ENCODE data around the gene ELSPBP1.

The ELSPBP1 gene

DNA sequence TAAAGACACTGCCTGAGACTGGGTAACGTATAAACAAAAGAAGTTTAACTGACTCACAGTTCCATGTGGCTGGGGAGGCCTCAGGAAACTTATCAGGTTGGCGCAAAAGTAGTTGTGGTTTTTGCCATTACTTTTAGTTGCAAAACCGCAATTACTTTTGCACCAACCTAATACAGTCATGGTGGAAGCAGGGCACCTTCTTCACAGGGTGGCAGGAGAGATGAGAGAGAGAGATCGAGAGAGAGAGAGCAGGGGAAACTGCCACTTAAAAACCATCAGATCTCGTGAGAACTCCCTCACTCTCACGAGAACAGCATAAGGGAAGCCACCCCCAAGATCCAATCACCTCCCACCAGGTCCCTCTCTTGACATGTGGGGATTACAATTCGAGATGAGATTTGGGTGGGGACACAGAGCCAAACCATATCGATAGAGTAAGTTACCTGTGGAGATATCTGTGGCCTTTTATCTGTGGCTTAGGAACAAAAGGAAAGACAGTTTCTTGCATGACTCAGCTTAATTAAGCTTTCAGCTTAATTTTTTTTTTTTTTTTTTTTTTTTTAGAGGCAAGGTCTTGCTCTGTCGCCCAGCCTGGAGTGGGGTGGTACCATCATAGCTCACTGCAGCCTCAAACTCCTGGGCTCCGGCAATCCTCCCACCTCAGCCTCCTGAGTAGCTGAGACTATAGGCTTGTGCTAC, 57.1 kb downstream of the ELSPBP1 start (continued):
- TF ChIP-seq, protein P1, sequence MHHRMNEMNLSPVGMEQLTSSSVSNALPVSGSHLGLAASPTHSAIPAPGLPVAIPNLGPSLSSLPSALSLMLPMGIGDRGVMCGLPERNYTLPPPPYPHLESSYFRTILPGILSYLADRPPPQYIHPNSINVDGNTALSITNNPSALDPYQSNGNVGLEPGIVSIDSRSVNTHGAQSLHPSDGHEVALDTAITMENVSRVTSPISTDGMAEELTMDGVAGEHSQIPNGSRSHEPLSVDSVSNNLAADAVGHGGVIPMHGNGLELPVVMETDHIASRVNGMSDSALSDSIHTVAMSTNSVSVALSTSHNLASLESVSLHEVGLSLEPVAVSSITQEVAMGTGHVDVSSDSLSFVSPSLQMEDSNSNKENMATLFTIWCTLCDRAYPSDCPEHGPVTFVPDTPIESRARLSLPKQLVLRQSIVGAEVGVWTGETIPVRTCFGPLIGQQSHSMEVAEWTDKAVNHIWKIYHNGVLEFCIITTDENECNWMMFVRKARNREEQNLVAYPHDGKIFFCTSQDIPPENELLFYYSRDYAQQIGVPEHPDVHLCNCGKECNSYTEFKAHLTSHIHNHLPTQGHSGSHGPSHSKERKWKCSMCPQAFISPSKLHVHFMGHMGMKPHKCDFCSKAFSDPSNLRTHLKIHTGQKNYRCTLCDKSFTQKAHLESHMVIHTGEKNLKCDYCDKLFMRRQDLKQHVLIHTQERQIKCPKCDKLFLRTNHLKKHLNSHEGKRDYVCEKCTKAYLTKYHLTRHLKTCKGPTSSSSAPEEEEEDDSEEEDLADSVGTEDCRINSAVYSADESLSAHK (tag by site-specific recombination; IDR thresholded peaks at IDR 0.05), result no peak
- TF ChIP-seq ZFP37 (tag by site-specific recombination; IDR thresholded peaks at IDR 0.05) (no peak), ZNF585B (tag by site-specific recombination; IDR thresholded peaks at IDR 0.05) (no peak), ZNF211 (tag by site-specific recombination; IDR thresholded peaks at IDR 0.05; ENCODE audit: low read depth) (no peak)
- TF ChIP-seq, protein P2, sequence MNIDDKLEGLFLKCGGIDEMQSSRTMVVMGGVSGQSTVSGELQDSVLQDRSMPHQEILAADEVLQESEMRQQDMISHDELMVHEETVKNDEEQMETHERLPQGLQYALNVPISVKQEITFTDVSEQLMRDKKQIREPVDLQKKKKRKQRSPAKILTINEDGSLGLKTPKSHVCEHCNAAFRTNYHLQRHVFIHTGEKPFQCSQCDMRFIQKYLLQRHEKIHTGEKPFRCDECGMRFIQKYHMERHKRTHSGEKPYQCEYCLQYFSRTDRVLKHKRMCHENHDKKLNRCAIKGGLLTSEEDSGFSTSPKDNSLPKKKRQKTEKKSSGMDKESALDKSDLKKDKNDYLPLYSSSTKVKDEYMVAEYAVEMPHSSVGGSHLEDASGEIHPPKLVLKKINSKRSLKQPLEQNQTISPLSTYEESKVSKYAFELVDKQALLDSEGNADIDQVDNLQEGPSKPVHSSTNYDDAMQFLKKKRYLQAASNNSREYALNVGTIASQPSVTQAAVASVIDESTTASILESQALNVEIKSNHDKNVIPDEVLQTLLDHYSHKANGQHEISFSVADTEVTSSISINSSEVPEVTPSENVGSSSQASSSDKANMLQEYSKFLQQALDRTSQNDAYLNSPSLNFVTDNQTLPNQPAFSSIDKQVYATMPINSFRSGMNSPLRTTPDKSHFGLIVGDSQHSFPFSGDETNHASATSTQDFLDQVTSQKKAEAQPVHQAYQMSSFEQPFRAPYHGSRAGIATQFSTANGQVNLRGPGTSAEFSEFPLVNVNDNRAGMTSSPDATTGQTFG (tag by site-specific recombination; IDR thresholded peaks at IDR 0.05; ENCODE audit: borderline replicate concordance), result no peak

DNA sequence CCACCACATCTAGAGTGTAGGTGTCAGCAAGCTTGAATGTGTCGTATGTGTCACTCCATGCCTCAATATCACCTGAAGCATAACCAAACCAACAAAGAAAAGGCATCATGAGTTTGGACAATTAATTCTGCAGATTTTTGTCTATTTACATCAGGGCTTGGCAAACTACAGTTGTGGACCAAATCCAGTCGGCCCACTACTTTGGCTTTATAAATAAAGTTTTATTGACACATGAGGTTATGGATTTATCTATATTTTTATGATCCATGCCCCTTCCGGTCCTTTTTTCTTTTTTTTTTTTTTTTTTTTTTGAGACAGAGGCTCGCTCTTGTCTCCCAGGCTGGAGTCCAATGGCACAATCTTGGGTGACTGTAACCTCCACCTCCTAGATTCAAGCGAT, 58.6 kb downstream of the ELSPBP1 start:
- POLR2A ChIA-PET, result no interaction called here
- Histone ChIP-seq H3K36me3 (ENCODE audit: control insufficient read depth in 2 of 2, insufficient read depth in 1 of 2, low read length in 2 of 2) (no peaks in the 10 kb centered on the region), H3K4me3 (ENCODE audit: low read depth, low read length) (no peak overlapping the region), H3K27ac (ENCODE audit: extremely low read depth, low read depth, low read length) (no peak overlapping the region), H3K4me1 (ENCODE audit: control insufficient read depth, insufficient read depth, low read length) (no peaks in the 10 kb centered on the region), H3K9me3 (ENCODE audit: control insufficient read depth, insufficient read depth, low read depth, low read length) (no peaks in the 10 kb centered on the region)
- CTCF ChIA-PET, result interaction anchor here (0.8 kb wide), 1 partner anchor 50 kb away, joined by 3 read pairs; no protein-coding TSS in a partner anchor
- no peak for TF ChIP-seq ZFP41 (tag by site-specific recombination; IDR thresholded peaks at IDR 0.05; ENCODE audit: borderline replicate concordance)
- TF ChIP-seq BCL11A (tag by site-specific recombination; IDR thresholded peaks at IDR 0.05; ENCODE audit: low read depth), result no peak

DNA sequence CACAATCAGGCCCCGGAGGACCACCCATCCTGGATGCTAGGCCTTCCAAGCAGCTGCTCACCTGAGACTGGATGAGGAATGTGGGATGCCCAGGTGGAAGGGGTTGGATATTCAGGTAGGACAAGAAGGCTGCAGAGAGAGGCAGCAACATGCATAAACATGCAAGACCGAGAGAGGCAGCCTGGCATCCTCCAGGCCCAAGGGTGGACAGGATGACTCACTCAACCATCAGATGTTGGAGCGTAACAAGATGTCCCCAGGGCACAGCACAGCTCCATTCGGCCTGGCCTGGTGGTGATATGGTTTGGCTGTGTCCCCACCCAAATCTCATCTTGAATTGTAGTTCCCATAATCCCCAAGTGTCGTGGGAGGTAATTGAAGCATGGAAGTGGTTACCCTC, 59.4 kb downstream of the ELSPBP1 start:
- Histone ChIP-seq H3K9me3 (ENCODE audit: control insufficient read depth, insufficient read depth, low read depth, low read length) (no peaks in the 10 kb centered on the region), H3K27ac (ENCODE audit: extremely low read depth, low read depth, low read length) (no peak overlapping the region), H3K36me3 (ENCODE audit: control insufficient read depth in 2 of 2, insufficient read depth in 1 of 2, low read length in 2 of 2) (no peaks in the 10 kb centered on the region), H3K4me1 (ENCODE audit: control insufficient read depth, insufficient read depth, low read length) (no peaks in the 10 kb centered on the region), H3K4me3 (ENCODE audit: low read depth, low read length) (no peak overlapping the region)
- ChIA-PET POLR2A (no interaction called here), CTCF (no interaction called here)
- TF ChIP-seq, protein P3, sequence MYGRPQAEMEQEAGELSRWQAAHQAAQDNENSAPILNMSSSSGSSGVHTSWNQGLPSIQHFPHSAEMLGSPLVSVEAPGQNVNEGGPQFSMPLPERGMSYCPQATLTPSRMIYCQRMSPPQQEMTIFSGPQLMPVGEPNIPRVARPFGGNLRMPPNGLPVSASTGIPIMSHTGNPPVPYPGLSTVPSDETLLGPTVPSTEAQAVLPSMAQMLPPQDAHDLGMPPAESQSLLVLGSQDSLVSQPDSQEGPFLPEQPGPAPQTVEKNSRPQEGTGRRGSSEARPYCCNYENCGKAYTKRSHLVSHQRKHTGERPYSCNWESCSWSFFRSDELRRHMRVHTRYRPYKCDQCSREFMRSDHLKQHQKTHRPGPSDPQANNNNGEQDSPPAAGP (tag by site-specific recombination; IDR thresholded peaks at IDR 0.05), result no peak
- TF ChIP-seq, protein P1 (tag by site-specific recombination; IDR thresholded peaks at IDR 0.05), result no peak
- TF ChIP-seq ZNF274 (IDR thresholded peaks at IDR 0.05; ENCODE audit: low read length) (no peak), ZNF274 (tag by site-specific recombination; IDR thresholded peaks at IDR 0.05; ENCODE audit: borderline replicate concordance) (no peak), PRDM1 (tag by site-specific recombination; IDR thresholded peaks at IDR 0.05) (no peak), ZBTB48 (tag by site-specific recombination; IDR thresholded peaks at IDR 0.05) (no peak), ZBTB21 (tag by site-specific recombination; IDR thresholded peaks at IDR 0.05) (no peak), ZFP37 (tag by site-specific recombination; IDR thresholded peaks at IDR 0.05) (no peak)
- TF ChIP-seq, protein P4, sequence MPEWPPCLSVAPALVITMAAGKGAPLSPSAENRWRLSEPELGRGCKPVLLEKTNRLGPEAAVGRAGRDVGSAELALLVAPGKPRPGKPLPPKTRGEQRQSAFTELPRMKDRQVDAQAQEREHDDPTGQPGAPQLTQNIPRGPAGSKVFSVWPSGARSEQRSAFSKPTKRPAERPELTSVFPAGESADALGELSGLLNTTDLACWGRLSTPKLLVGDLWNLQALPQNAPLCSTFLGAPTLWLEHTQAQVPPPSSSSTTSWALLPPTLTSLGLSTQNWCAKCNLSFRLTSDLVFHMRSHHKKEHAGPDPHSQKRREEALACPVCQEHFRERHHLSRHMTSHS (tag by site-specific recombination; IDR thresholded peaks at IDR 0.05), result no peak
